IPS-18a (cell line): ENCODE results near the gene ACYP2.
"Not testable (repeated sequence)": the region's sequence is repeated elsewhere in the genome, so short reads cannot be mapped to it uniquely, and the experiment has no call there.

Experiments used
- H3K27ac ChIP-seq: one replicate; pipeline ENCODE4 v1.5.1; 2013; ENCODE audit warnings: low read length
- H3K27me3 ChIP-seq: one replicate; pipeline ENCODE4 v1.6.1; 2013; ENCODE audit warnings: mild to moderate bottlenecking, low read length; ENCODE audit not compliant: control insufficient read depth, insufficient read depth
- H3K36me3 ChIP-seq: one replicate; pipeline ENCODE4 v1.6.1; 2013; ENCODE audit warnings: low read depth, low read length; ENCODE audit not compliant: control insufficient read depth
- H3K4me1 ChIP-seq: one replicate; pipeline ENCODE4 v1.6.1; 2013; ENCODE audit warnings: low read depth, low read length; ENCODE audit not compliant: control insufficient read depth
- H3K4me3 ChIP-seq: one replicate; pipeline ENCODE4 v1.5.1; 2013; ENCODE audit warnings: low read length
- H3K9ac ChIP-seq: one replicate; pipeline ENCODE4 v1.6.1; 2013; ENCODE audit warnings: mild to moderate bottlenecking, low read length, moderate library complexity
- H3K9me3 ChIP-seq: one replicate; pipeline ENCODE4 v1.6.1; 2013; ENCODE audit warnings: low read depth, low read length; ENCODE audit not compliant: control insufficient read depth

ACYP2 gene

DNA sequence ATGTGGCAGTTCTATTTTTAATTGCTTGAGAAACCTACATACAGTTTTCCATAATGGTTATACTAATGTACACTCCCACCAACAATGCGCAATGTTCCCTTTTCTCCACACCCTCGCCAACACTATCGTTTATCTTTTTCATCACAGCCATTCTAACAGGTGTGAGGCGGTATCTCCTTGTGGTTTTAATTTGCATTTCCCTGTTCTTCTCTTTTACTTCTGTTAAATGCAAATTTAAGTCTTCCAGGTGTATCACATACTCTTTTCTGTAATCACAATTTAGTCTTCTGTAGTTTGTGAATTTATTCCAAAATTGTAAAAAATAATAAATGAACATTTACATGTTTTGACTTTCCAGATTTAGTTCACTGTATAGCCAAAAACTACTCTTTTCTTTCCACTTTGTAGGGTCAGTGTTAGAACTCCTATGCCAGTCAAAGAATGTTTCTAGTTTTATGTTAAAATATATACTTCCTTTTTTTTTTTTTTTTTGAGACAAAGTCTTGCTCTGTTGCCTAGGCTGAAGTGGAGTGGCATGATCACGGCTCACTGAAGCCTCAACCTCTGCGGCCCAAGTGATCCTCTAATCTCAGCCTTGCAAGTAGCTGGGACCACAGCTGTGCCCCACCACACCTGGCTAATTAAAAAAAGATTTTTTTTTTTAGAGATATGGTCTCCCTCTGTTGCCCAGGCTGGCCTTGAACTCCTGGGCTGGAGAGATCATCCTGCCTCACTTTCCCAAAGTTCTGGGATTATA lies 15.4 kb upstream of the ACYP2 start:
- Histone ChIP-seq H3K27me3 (no peaks in the 10 kb centered on the region), H3K4me3 (no peak overlapping the region), H3K36me3 (no peaks in the 10 kb centered on the region), H3K9me3 (no peaks in the 10 kb centered on the region), H3K27ac (no peak overlapping the region), H3K9ac (no peak overlapping the region), H3K4me1 (peaks cover 3% of the 10 kb centered on the region)

DNA sequence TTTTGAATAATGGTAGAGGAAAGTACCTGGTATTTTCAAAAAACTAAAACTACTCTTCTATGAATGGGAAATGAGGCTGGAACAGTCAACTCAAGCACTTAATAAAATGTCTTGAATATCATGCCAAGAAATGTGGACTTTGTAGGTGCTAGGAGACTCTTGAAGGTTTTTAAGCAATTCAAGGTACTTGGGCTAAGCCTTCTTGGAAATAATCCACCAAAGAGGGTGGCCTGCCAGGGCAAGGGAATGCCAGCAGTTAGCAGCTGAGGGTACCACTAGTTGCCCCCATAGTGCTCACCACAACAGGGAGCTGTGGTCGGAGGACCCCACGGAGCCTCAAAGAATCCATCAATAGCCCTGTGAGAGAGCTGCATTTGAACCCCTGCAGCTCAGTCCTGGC lies 14.6 kb upstream of the ACYP2 start:
- H3K4me1 ChIP-seq = peaks cover 3% of the 10 kb centered on the region
- H3K9me3 ChIP-seq = no peaks in the 10 kb centered on the region
- no peaks in the 10 kb centered on the region for H3K36me3 ChIP-seq
- no peak overlapping the region for H3K4me3 ChIP-seq
- H3K27ac ChIP-seq = no peak overlapping the region
- no peak overlapping the region for H3K9ac ChIP-seq
- H3K27me3 ChIP-seq = no peaks in the 10 kb centered on the region

DNA sequence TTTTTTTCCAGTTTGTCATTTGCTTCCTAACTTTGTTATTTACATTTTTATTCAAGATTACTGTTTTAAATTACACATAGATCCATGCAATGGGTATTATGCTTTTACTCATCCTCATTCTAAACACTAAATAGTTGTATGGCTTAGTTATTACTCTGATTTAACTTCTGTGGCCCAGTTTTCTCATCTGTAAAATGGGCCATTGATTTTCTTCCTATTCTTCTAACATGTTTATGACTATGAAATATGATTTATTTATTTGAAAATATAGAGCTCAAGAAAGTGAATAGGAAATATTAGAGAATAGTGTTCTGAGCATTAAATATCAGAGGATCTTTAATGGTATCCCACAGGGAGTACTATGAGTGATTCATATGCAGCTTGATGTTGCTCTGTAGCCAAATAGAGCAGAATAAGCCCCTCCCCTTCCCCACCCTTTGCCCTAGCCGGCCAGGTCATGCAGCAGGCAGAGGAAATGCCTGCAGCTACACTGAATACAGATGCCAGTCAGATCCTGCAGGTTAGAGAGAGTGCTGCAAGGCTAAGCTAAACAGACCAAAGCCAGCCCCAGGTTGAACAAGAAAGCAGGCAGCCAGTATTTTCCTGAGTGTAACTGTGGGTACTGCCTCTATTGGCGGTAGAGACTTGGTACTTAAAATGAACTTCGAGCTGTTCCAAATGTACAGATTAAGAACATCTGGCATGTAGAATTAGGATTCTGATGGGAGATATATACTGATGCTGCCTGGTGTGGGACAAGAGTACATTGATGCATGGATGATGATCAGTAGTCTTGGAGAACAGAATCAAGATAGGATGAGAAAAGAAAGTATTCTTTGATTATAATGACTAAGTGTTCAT lies 11.7 kb upstream of the ACYP2 start:
- peaks cover 3% of the 10 kb centered on the region for H3K4me1 ChIP-seq
- H3K9me3 ChIP-seq = no peaks in the 10 kb centered on the region
- no peaks in the 10 kb centered on the region for H3K27me3 ChIP-seq
- H3K36me3 ChIP-seq = no peaks in the 10 kb centered on the region
- no peak overlapping the region for H3K9ac ChIP-seq
- H3K27ac ChIP-seq = no peak overlapping the region
- H3K4me3 ChIP-seq = no peak overlapping the region

DNA sequence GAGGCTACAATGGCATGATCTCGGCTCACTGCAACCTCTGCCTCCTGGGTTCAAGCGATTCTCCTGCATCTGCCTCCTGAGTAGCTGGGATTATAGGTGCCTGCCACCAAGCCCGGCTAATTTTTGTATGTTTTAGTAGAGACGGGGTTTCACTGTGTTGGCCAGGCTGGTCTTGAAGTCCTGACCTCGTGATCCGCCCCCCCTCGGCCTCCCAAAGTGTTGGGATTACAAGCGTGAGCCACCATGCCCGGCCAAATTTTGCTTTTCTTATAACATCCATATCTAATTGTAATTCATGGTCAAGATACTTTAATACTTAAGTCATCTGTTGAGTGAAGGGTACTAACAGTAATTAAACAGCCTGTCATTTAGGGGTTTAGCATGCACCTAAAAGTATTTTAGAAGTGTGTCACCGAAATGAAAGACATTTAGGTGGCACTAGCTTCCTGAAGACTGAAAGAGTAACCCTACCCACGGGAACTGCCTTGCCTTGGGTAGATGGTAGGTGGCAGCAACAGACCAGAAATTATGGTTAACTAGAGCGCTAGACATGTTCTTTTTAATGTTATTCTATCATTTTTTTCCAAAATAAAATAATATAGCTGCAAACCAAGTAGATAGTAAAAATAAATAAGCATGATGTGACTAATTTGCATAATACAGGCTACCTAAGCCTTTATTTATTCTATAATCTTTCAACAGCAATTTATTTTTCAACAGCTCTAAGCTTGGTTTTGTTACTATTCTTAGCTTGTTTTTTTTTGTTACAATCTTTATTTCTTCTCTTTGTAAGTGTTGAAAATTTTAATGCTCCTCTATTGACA lies 8.6 kb upstream of the ACYP2 start:
- H3K27ac ChIP-seq = no peak overlapping the region
- no peak overlapping the region for H3K4me3 ChIP-seq

DNA sequence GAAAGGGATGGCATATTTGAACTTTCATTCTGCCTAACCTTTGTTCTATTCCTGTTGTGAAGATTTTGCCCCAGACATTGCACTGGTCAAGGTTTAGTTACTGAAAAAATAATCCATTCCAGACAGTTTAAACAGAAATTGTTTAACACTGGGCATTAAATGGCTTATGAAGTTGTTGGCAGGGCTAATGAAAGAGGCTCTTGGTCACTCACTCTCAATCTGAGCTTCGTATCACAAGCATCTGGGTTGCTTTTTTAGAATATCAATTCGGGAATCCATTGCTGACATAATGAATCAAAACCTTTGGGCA lies 8.0 kb upstream of the ACYP2 start:
- Histone ChIP-seq H3K9me3 (no peaks in the 10 kb centered on the region), H3K36me3 (no peaks in the 10 kb centered on the region), H3K27me3 (no peaks in the 10 kb centered on the region), H3K4me3 (no peak overlapping the region), H3K4me1 (peaks cover 3% of the 10 kb centered on the region), H3K27ac (no peak overlapping the region), H3K9ac (no peak overlapping the region)

More for the DNA sequence above, 8.6 kb upstream of the ACYP2 start:
- Histone ChIP-seq H3K9ac (no peak overlapping the region), H3K9me3 (no peaks in the 10 kb centered on the region), H3K4me1 (peaks cover 3% of the 10 kb centered on the region), H3K27me3 (no peaks in the 10 kb centered on the region), H3K36me3 (no peaks in the 10 kb centered on the region)

DNA sequence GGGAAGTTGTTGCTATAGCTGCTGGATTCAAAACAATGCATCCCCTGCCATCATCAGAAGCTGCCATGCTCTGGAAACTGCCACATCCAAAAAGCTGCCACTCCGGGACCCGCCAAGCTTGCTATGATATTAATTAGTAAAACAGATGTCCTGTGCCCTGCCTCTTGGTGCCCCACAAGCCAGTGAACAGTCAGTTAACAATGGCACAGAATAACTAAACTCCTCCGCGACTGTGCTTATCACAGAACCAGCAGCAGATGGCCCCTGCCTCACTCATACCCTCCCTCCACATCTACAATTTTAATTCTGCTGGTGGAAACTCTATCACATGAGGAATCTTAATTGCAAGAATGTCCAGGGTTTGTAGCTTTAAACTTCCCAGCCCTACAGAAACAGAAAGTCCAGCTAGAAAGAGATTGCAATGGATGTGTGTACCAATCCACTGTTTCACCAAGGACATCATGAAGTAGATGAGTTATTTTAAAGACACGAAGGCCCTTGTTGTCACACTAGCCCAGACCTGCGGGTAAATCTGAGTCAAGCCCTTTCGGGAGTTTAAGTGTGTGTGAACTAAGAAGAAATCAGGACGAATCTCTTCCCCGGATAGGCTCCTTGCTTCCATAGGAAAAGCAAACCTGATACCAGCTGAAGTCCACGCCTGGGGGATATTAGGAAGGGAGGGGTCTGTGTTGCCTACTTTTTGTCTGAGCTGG lies 7.4 kb upstream of the ACYP2 start:
- H3K36me3 ChIP-seq = no peaks in the 10 kb centered on the region
- H3K9ac ChIP-seq = no peak overlapping the region
- H3K27ac ChIP-seq = no peak overlapping the region
- no peaks in the 10 kb centered on the region for H3K27me3 ChIP-seq
- no peak overlapping the region for H3K4me3 ChIP-seq
- peaks cover 3% of the 10 kb centered on the region for H3K4me1 ChIP-seq
- no peaks in the 10 kb centered on the region for H3K9me3 ChIP-seq

DNA sequence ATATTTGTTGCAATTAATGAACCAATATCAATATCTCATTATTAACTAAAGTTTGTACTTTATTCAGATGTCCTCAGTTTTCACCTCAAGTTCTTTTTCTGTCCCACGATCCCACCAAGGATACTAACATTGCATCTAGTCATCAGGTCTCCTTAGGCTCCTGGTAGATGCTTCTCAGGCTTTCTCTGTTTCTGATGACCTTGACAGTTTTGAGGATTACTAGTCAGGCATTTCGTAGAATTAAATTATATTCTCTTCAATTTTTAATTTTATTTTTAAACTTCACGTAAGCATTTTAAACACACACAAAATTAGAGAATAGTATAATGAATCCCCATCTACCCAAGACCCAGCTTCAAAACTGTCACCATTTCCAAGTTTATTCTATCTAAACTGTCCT lies 5.6 kb upstream of the ACYP2 start:
- H3K9me3 ChIP-seq = no peaks in the 10 kb centered on the region
- H3K4me3 ChIP-seq = no peak overlapping the region
- H3K9ac ChIP-seq = no peak overlapping the region
- H3K36me3 ChIP-seq = no peaks in the 10 kb centered on the region
- H3K27ac ChIP-seq = no peak overlapping the region
- peaks cover 5% of the 10 kb centered on the region for H3K4me1 ChIP-seq
- no peaks in the 10 kb centered on the region for H3K27me3 ChIP-seq

DNA sequence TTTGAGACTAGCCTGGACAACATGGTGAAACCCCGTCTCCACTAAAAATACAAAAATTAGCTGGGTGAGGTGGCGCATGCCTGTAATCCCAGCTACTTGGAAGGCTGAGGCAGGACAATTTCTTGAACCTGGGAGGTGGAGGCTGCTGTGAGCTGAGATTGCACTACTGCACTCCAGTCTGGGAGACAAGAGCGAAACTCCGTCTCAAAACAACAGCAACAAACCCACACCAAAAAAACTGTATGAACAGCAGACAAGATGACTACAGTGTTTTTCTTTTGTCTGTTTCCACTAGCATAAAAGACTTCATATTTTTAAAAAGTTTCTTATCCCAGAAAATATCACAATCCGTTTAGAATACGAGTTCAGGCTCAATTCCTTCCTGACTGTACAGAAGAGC lies 936 bp upstream of the ACYP2 start:
- not testable (repeated sequence) for H3K36me3 ChIP-seq, H3K4me1 ChIP-seq, H3K27ac ChIP-seq, H3K27me3 ChIP-seq
- Histone ChIP-seq H3K4me3 (peak overlapping the region; percentile 83), H3K9me3 (peaks cover 12% of the 10 kb centered on the region), H3K9ac (peak overlapping the region; percentile 97)

DNA sequence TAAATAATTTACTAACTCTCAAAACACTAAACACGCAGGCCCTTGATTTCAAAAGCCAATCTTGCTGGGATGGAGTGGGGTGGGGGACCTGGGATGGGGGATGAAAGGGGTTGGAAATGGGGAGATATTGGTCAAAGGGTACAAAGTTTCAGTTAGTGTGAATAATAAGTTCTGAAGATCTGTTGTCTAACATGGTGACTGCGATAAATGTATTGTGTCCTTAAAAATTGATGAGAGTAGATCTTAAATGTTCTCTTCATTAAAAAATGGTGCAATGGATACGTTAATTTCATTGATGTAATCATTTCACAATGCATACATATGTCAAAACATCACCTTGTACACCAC lies 505 bp upstream of the ACYP2 start:
- peak overlapping the region; percentile 98 for H3K27ac ChIP-seq
- H3K36me3 ChIP-seq = no peaks in the 10 kb centered on the region
- peak overlapping the region; percentile 83 for H3K4me3 ChIP-seq
- peaks cover 6% of the 10 kb centered on the region for H3K4me1 ChIP-seq
- H3K9me3 ChIP-seq = peaks cover 12% of the 10 kb centered on the region
- H3K27me3 ChIP-seq = no peaks in the 10 kb centered on the region
- peak overlapping the region; percentile 97 for H3K9ac ChIP-seq

DNA sequence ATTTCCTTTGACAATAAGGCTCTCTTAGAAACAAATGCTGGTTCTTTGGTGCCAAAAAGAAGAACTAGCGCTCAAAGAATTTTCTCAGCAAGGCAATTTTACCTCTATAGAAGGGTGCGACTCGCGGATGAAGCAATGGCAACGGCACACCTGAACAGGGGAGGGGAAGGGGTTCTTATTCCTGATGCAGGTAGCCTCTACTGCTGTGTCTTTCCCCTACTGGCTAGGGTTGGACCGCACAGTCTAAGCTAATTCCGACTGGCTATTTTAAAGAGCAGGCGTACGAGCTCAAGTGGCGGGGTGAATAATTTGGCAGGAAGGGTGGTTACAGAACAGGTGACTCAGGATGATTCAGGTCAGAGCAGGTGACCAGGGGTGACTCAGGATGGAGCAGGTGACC lies 1.2 kb downstream of the ACYP2 start:
- H3K4me1 ChIP-seq, H3K36me3 ChIP-seq, H3K27me3 ChIP-seq, H3K27ac ChIP-seq, H3K9ac ChIP-seq: not testable (repeated sequence)
- Histone ChIP-seq H3K9me3 (peaks cover 12% of the 10 kb centered on the region), H3K4me3 (peak overlapping the region; percentile 83)

DNA sequence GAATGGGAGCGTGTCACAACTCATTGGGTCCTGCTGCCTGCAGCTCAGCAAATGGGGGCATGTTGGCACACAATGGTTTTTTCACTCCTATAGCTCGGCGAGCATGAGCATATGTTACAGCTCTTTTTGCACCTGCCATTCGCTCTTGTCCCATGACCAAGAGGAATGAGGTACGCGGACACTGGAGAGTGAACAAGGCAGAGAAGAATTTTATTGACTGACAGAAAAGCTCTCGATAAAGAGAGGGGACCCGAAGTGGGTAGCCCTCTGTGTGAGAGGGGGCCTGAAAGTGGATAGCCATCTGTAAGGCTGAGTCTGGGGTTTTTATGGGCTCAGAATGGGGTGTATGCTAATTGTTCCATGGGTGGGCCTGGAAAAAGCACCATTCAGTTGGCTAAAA lies 5.5 kb downstream of the ACYP2 start:
- no peak overlapping the region for H3K27ac ChIP-seq
- no peaks in the 10 kb centered on the region for H3K27me3 ChIP-seq
- H3K36me3 ChIP-seq = no peaks in the 10 kb centered on the region
- H3K9ac ChIP-seq = no peak overlapping the region
- H3K9me3 ChIP-seq = peaks cover 12% of the 10 kb centered on the region
- H3K4me3 ChIP-seq = no peak overlapping the region
- no peaks in the 10 kb centered on the region for H3K4me1 ChIP-seq
